ENCODE data around the gene RPS16. TPM values are rescaled to one million over a fixed set of nuclear protein-coding genes. Genes with fewer than 3 reads are reported as not detected.

RPS16 gene
- total RNA-seq, 1 donor from 2014 or later: 1,176 TPM

DNA sequence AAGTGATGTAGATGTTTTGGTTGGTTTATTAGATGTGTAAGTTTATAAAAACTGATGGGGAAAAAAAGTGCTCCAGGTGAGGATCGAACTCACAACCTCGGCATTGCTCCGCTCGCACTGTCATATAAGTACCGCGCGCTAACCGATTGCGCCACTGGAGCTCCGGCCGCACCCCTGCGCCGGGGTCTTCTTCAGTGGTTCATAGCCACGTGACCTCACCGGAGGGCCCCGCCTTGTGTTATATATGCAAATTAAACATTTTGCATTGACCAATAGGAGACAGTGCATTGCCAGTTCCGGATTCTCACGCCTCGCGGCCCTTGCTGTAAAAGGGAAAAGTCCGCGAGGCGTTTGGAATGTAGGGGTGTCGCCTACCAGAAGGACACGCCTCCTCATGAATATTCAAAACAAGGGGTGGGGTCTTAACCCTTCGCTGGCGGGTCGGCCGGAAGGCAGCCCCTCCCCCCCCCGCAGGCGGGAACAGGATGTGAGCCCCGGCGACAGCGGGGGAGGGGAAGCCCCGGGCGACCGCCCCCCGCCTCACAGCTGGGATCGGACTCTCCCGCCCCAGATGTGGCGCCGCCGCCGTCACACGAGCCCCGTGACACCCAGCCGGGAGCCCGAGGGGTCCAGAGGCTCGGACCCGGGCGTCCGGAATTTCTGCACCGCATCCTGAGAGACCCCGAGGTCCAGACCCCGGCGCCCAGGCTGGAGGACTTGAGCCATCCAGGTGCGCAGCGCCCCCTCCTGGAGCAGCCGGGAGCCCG is 23.5 kb downstream of the RPS16 start, which contains the start of gene PLEKHG2:
TSS of gene PLEKHG2 (plus strand) at position 570 of the 767 bp plus-strand sequence. CDS start 1,418 bp downstream, outside the sequence.
- ATAC-seq (ENCODE audit: poor library complexity) (peak; percentile 60), DNase-seq (peak; percentile 97)
- intact Hi-C loops (cut with DNase I): no loop called here

GRCh38 chr19:39411832-39412099 is 24.0 kb downstream of the RPS16 start:
- DNase-seq (peak; percentile 96), ATAC-seq (ENCODE audit: poor library complexity) (peak; percentile 44)
- intact Hi-C loops (cut with DNase I): no loop called here

DNA sequence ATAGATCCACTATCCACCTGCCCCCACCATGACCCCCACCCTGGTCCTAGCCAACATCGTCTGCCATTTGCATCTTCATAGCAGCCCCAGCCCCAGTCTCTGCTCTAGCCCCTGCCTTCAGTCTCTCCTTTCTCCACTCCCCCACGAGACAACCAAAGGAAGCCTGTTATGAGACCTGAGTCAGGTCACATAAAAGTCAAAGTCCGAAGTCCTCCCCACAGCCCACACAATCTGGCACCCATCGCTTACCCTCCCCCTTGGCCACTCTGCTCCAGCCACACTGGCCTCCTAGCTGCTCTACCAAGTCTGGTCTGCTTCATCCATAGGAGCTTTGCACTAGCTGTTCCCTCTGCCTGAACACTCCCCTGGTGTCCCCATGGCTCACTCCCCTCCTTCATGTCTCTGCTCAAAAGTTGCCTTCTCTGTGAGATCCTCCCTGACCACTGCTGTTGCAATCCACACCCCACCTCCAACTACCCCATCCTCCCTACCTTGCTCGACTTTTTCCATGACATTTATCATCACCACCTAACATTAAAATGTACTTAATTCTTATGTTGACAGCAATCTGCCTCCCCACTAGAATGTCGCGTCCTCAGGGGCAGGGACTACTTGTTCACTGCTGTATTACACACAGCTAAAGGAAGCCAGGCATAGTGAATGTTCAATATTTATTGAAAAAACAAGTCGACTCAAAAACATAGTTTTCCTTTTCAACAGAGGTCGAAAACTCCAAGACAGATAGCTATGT is 24.5 kb downstream of the RPS16 start:
- no peak for ATAC-seq (ENCODE audit: poor library complexity)
- intact Hi-C loops (cut with DNase I): no loop called here
- peak; percentile 55 for DNase-seq

DNA sequence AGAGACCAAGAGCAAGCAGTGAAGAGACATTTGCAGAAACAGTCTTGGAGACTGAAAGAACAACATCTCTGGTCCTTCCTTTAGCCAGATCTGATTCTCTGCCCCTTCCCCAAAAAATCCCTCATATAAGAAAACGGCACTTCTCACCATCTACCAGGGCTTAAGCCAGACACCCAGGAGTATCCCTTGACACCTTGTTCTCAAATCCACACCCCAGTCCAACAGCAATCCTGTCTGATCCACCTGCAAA is 25.0 kb downstream of the RPS16 start:
- no peak for ATAC-seq (ENCODE audit: poor library complexity)
- no peak for DNase-seq
- intact Hi-C loops (cut with DNase I): no loop called here

- peak; percentile 92 for DNase-seq
- intact Hi-C loops (cut with DNase I): no loop called here
Measured at GRCh38 chr19:39410017-39410830, 25.5 kb downstream of the RPS16 start.

DNA sequence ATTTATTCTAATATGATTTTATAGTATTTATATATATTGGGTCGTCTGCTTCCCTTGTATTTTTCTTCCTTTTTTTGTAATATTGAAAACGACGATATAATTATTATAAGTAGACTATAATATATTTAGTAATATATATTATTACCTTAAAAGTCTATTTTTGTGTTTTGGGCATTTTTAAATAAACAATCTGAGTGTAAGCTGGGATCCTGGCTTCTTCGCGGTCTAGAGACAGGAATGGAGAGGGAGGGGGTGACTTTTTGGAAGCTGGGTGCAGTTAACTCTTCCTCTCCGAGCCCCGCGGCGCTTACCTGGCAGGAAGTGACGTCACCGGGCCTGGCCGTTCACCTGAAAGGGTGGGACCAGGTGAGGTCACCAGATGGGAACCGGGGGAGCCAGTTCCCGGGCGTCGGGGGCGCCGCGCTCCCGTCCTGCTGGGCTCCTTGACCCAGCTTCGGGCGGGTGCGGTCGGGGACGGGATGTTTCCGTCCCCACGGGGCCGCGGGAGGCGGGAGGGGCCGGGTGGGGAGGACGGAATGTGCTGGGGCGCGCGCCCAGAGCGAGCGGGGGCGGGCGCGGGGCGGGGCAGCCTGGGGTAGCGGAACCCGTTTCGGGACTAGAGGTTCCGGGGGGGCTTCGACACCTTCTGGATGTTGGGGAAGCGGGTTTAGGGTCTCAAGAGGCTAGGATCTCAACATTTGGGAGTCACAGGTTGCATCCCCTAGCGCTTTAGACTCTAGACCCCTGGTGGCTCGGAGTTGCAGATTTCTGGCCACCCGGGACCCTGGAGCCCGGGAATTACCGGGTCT is 26.3 kb downstream of the RPS16 start:
- DNase-seq: peak; percentile 95
- intact Hi-C loops (cut with DNase I): no loop called here
- peak; percentile 49 for ATAC-seq (ENCODE audit: poor library complexity)

More at GRCh38 chr19:39410017-39410830, 25.5 kb downstream of the RPS16 start:
- peak; percentile 31 for ATAC-seq (ENCODE audit: poor library complexity)

DNA sequence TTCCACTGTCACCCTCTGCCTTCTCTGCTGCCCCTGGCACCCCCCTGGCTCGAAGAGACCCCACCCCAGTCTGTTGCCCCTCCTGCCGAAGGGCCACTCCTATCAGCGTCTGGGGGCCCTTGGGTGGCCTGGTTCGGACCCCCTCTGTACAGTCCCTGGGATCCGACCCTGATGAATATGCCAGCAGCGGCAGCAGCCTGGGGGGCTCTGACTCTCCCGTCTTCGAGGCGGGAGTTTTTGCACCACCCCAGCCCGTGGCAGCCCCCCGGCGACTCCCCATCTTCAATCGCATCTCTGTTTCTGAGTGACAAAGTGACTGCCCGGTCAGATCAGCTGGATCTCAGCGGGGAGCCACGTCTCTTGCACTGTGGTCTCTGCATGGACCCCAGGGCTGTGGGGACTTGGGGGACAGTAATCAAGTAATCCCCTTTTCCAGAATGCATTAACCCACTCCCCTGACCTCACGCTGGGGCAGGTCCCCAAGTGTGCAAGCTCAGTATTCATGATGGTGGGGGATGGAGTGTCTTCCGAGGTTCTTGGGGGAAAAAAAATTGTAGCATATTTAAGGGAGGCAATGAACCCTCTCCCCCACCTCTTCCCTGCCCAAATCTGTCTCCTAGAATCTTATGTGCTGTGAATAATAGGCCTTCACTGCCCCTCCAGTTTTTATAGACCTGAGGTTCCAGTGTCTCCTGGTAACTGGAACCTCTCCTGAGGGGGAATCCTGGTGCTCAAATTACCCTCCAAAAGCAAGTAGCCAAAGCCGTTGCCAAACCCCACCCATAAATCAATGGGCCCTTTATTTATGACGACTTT is 27.1 kb downstream of the RPS16 start:
- ATAC-seq (ENCODE audit: poor library complexity) (no peak), DNase-seq (peak; percentile 50)
- intact Hi-C loops (cut with DNase I): no loop called here

DNA sequence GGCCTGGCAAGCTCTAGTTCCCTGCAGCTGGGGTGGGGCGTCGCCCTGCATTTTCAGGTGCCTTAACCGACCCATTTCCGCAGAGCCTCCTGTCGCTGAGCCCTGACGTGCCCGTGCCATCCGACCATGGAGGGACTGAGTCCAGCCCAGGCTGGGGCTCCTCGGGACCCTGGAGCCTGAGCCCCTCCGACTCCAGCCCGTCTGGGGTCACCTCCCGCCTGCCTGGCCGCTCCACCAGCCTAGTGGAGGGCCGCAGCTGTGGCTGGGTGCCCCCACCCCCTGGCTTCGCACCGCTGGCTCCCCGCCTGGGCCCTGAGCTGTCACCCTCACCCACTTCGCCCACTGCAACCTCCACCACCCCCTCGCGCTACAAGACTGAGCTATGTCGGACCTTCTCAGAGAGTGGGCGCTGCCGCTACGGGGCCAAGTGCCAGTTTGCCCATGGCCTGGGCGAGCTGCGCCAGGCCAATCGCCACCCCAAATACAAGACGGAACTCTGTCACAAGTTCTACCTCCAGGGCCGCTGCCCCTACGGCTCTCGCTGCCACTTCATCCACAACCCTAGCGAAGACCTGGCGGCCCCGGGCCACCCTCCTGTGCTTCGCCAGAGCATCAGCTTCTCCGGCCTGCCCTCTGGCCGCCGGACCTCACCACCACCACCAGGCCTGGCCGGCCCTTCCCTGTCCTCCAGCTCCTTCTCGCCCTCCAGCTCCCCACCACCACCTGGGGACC is 27.9 kb downstream of the RPS16 start:
- DNase-seq (peak; percentile 67), ATAC-seq (ENCODE audit: poor library complexity) (no peak)
- intact Hi-C loops (cut with DNase I): no loop called here

GRCh38 chr19:39407410-39407659 is 28.4 kb downstream of the RPS16 start:
- intact Hi-C loops (cut with DNase I): no loop called here
- ATAC-seq (ENCODE audit: poor library complexity): no peak
- DNase-seq: no peak

- ATAC-seq (ENCODE audit: poor library complexity): peak; percentile 52
- DNase-seq: peak; percentile 94
- intact Hi-C loops (cut with DNase I): no loop called here
Measured at GRCh38 chr19:39406656-39407409, 28.9 kb downstream of the RPS16 start, which contains the start of gene ZFP36. Gene ZFP36 (plus strand): TSS chr19:39406847. CDS start chr19:39406905, 58 bp downstream.

DNA sequence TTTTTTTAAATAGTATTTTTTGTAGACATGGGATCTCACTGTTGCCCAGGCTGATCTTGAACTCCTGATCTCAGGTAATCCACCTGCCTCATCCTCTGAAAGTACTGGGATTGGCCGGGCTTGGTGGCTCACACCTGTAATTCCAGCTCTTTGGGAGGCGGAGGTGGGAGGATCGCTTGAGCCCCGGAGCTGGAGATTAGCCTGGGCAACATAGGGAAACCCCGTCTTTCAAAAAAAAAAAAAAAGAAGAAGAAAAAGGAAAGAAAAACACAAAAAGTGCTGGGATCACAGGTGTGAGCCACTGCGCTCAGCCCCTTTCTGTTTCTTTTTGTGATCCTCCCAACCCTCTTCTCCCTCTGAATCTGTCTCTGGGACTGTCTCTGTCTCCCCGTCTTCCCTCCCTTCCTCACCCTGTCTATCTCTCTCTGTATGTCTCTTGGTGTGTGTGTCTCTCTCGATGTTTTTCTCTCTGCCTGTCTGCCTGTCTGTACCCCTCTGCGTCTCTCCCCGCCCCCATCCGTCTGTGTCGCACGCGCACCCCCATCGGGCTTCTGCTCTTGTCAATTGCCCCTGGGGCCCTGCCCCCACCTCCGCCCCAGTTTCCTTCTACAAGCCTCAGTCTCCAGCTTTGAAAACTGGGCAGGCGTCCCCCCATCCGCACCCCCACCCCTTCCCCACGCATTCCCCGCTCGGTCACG is 29.6 kb downstream of the RPS16 start:
- peak; percentile 40 for DNase-seq

DNA sequence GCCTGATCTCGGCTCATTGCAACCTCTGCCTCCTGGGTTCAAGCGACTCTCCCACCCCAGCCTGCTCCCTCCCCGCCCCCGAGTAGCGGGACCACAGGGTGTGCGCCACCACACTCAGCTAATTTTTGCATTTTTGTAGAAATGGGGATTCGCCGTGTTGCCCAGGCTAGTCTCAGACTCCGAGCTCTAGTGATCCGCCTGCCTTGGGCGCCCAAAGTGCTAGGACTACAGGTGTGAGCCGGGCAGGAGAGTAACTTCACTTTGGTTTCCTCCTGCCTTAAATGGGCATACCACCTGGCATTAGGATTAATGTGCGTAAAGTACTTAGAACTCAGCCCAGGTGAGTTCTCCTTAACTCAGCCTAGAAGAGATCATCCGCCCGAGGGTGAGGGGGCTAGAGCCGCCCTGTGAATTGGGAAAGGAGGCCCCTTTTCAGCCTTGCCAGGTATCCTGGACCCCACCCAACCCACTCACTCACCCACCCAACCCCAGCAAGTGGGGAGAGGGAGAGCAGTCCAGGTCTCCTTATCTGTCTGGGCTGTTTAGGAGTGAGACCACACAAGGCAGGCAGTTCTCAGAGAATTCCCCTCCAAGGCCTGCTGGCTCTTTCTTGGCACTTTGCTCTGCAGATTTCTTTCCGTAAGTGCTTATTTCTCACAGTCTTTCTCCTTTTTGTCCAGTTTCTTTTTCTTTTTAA is 30.3 kb downstream of the RPS16 start:
- ATAC-seq (ENCODE audit: poor library complexity) (no peak), DNase-seq (peak; percentile 37)
- intact Hi-C loops (cut with DNase I): no loop called here

More for the DNA sequence above, 29.6 kb downstream of the RPS16 start:
- ATAC-seq (ENCODE audit: poor library complexity): peak; percentile 0
- intact Hi-C loops (cut with DNase I): no loop called here

DNA sequence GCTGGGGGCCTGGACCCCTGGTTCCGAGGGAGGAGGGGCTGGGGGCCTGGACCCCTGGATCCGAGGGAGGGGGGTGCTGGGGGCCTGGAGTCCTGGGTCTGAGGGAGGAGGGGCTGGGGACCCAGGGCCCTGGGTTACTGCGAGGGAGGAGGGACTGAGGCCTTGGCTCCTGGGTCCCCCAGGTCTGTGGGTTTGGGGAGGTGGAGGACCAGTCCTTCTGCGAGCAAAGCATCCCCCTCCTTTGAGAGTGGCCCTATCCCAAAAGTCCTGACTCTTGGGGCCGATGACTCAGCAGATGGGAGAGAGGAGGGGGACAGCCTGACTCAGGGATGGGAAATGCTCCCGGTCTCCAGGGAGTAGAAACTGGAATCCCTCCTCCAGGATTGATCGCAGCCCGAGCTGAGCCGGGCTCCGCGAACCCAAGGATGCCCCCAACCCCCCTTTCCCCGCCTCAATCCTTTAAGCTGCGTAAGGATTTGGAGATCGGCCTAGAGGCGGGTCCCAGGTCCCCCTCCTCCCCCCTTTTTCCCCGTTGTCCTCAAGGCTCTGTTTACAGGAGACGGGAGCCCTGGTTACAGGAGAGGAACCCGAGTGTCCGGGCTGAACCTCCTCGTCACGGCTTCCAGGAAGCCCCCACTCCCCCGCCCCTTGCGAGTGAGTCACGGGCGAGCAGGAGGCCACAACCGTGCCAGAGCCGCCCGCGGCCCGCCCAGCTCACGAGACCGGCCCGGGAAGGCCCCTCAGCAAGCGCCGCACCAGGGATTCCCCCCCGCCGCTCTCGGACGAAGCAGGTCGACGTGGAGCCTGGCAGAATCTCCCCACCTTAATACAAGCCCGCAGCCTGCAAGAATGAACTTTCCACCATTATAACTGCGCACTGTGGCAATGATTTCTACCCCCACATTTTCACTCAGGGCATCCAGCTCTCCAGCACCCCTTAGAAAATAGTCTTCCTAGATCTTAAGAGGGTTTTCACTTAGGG is 32.1 kb downstream of the RPS16 start:
- ATAC-seq (ENCODE audit: poor library complexity) (peak; percentile 55), DNase-seq (peak; percentile 99)
- intact Hi-C loops (cut with DNase I): no loop called here

Data from Right ventricle myocardium superior (tissue), 1 donor.